ENCODE measurements around the gene WNT3A.
"Not testable (repeated sequence)": the region's sequence is repeated elsewhere in the genome, so short reads cannot be mapped to it uniquely, and the experiment has no call there.

The WNT3A gene, protein sequence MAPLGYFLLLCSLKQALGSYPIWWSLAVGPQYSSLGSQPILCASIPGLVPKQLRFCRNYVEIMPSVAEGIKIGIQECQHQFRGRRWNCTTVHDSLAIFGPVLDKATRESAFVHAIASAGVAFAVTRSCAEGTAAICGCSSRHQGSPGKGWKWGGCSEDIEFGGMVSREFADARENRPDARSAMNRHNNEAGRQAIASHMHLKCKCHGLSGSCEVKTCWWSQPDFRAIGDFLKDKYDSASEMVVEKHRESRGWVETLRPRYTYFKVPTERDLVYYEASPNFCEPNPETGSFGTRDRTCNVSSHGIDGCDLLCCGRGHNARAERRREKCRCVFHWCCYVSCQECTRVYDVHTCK

GRCh38 chr1:228006786-228007048 lies at the start of gene WNT3A:
WNT3A (plus strand) TSS chr1:228006998; CDS start chr1:228007129, 131 bp downstream.
- no peak for DNase-seq

GRCh38 chr1:227958617-227959324 lies 48.0 kb upstream of the WNT3A start:
- no peak for DNase-seq

- no peak for DNase-seq
Measured at GRCh38 chr1:227959325-227959860, 47.4 kb upstream of the WNT3A start.

GRCh38 chr1:227961651-227962466 lies 44.9 kb upstream of the WNT3A start:
- no peak for DNase-seq

DNA sequence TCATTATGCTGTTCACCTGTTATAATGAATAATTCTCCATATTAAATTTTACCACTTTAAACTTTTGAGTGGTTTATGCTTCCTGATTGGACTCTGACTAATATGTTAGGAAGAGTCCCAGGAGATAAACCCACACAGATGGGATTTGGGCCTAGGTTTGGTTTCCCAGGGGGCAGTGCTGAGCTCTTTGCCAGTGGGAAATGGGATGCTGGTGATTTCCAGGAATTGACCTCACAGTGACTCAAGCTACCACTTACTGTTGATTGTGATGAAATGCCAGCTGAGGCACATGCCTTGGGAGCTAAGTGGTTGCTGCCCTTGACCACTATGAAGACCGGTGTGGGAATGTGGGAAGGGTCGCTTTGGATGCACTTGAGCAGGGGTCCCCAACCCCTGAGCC lies 40.1 kb upstream of the WNT3A start:
- not testable (repeated sequence) for DNase-seq

GRCh38 chr1:227967815-227968214 lies 39.0 kb upstream of the WNT3A start:
- not testable (repeated sequence) for DNase-seq

- not testable (repeated sequence) for DNase-seq
Measured at GRCh38 chr1:227970076-227970995, 36.5 kb upstream of the WNT3A start.

DNA sequence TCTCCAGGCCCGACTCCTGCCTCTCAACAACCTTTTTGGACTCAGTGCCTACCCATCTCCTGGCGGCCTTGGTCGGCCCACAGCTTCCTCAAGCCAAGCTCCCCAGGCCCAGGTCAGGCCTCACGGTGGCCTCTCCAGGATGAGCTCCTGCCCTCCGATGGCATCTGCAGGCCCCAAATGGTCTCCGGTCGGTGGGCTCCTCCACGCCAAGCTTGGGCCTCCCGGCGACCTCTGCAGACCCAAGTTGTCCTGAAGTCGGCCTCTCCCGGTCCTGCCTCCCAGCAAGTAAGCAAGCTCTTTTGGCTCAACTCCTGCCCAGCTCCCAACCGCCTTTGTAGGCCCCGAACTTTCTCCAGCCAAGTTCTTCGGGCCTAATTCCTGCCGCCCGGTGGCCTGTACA lies 35.6 kb upstream of the WNT3A start:
- DNase-seq, result not testable (repeated sequence)

GRCh38 chr1:227971643-227972282 lies 35.0 kb upstream of the WNT3A start:
- not testable (repeated sequence) for DNase-seq

GRCh38 chr1:227972283-227972679 lies 34.5 kb upstream of the WNT3A start:
- not testable (repeated sequence) for DNase-seq

DNA sequence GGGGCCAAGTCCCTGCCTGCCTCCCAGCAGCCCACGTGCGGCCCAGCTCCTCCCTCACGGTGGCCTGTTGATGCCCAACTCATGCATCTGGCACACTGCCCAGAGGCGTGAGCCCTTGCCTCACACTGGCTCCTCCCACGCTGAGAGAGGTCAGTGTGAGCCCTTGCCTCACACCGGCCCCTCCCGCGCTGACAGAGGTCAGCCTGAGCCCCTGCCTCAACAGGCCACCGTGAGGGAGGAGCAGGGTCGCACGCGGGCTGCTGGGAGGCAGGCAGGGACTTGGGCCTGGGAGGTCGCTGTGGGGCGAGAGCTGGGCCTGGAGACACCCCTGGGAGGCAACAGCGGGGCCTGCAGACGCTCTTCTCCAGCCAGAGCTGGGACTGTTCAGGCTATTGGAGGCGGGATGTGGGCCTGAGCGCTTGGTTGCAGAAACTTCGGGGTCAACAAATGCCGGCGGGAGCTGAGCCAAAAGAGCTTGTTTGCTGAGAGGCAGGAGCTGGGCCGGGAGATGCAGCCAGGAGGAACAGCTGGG lies 33.9 kb upstream of the WNT3A start:
- DNase-seq, result not testable (repeated sequence)

GRCh38 chr1:227973724-227974288 lies 33.0 kb upstream of the WNT3A start:
- not testable (repeated sequence) for DNase-seq

- not testable (repeated sequence) for DNase-seq
Measured at GRCh38 chr1:227975583-227976283, 31.1 kb upstream of the WNT3A start.

GRCh38 chr1:227987181-227987580 lies 19.6 kb upstream of the WNT3A start:
- no peak for DNase-seq

DNA sequence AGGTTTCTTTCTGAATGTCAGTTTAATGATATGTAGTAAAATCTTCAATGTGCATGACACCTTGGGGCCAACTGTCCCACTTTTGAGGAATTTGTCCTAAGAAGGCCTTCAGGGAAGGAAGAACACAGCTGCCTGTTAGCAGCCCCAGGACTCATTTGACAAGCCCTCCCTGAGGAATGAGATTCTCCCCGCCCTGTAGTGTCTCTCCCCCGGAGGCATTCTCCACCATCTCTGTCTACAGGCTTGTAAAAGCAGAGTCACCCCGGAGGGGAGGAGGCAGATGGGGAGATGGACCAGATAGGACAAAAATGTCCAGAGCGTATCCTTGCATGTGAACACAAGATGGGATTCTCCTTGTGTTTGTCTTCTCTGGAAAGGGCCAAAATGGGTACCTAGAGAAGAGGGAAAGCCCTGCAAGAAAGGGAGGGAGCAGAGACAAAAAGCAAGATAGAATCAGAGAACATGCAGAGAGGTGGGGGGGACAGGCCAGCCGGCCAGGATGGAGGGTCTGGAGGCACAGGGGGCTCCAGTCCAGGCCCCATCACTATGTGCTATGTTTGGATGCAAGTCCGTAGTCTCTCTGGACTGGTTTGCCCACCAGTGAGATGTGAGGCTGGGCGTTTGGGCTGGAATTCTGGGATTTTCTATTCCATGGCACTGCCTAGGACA lies 12.0 kb upstream of the WNT3A start:
- no peak for DNase-seq

DNA sequence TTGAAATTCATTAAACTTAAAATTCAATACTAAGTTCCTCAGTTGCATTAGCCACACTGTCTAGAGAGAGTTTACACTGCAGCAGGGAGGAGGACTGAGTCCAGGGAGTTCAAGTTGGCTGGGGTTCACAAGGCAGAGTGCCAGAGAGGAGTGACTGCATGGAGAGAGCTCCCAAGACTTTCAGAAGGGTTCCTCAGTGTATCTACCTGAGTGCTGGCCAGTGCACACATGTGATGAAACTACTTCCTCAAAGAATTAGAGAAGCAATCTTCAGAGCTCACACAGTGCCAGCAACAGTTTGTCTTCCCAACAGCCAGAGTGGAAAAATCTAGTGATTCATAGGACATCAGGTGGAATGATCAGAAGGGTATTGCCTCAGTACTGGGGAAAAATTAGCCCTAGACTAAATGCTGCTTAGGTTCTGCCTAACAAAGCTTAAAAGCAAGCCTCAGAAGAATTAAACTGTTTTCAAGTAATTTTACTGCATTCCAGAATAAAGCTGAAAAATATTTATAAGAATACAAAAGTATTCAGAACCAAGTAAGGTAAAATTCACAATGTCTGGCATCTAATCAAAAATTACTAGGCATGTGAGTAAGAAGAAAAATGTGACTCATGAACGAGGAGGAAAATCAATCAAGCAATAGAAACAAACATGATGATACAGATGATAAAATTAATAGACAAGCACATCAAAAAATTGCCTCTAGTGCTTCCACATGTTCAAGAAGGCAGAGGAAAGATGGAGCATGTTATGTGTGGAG lies 10.4 kb upstream of the WNT3A start:
- DNase-seq, result no peak

DNA sequence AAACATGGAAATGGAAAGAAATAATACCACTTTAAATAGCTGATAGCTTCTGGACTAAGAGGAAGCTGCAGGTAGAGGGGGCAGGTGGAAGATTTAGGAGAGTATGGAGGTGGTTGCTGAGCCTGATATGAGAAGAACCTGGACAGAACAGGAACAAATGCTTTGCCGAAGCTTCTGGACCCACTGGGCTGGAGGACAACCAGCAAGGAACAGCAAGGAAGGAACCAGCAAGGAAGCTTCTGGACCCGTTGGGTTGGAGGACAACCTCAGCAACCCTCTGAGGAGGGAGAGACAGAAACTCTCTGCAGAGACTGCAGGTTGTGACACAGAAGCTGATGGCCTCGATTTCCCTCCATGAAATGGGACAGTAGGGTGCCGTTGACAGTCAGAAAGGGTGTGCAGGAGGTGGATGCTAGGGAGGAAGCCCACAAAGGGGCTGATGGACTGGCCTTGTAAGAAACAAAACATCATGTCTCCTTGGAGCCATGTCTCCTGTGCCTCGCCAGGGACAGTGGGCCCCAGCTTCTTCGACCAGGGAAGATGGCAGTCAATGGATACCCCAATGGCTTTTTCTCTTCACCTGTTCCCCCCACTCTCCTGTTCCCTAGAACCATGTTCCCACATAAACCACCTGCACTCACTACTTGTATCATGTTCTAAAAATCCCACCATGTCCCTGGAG lies 8.3 kb upstream of the WNT3A start:
- DNase-seq, result no peak

All from NCI-H1048 (cell line).